ENCODE data around the gene SMYD3. TPM values are rescaled to one million over a fixed set of nuclear protein-coding genes. Genes with fewer than 3 reads are reported as not detected.

SMYD3 gene
- total RNA-seq, 1 donor from 2014 or later = 31.9 TPM

DNA sequence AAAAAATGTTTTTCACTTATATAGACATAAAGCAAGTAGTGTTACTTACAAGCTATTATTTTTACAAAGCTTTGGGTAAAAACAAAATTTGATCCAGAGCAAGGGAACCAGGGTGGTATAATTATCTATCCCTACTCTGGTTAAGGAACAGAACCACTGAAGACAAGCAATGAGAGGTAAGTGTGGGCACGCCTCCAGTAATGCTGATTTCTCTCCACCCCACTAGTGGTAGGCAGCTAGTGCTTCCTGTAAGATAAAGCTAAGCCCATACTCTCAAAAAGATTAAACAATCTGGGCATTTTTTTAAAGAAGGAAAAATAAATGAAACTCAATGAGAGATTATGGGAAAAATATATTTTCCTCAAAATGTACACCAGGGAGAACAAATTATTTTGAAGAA lies 36.9 kb upstream of the SMYD3 start:
- H3K4me1 Mint-ChIP-seq (ENCODE audit: low read depth) = no peaks in the 10 kb centered on the region
- H3K27me3 Mint-ChIP-seq = no peaks in the 10 kb centered on the region
- peaks cover 11% of the 10 kb centered on the region for H3K36me3 Mint-ChIP-seq (ENCODE audit: insufficient read depth)
- TF ChIP-seq, protein P1, sequence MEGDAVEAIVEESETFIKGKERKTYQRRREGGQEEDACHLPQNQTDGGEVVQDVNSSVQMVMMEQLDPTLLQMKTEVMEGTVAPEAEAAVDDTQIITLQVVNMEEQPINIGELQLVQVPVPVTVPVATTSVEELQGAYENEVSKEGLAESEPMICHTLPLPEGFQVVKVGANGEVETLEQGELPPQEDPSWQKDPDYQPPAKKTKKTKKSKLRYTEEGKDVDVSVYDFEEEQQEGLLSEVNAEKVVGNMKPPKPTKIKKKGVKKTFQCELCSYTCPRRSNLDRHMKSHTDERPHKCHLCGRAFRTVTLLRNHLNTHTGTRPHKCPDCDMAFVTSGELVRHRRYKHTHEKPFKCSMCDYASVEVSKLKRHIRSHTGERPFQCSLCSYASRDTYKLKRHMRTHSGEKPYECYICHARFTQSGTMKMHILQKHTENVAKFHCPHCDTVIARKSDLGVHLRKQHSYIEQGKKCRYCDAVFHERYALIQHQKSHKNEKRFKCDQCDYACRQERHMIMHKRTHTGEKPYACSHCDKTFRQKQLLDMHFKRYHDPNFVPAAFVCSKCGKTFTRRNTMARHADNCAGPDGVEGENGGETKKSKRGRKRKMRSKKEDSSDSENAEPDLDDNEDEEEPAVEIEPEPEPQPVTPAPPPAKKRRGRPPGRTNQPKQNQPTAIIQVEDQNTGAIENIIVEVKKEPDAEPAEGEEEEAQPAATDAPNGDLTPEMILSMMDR (IDR thresholded peaks at IDR 0.05; ENCODE audit: unreplicated experiment) = no peak
- H3K27ac Mint-ChIP-seq = no peak overlapping the region
- DNase-seq (ENCODE audit: low spot score, unreplicated experiment) = no peak
- no peaks in the 10 kb centered on the region for H3K9me3 Mint-ChIP-seq (ENCODE audit: low read depth)
- H3K4me3 Mint-ChIP-seq (ENCODE audit: low read depth) = no peak overlapping the region

DNA sequence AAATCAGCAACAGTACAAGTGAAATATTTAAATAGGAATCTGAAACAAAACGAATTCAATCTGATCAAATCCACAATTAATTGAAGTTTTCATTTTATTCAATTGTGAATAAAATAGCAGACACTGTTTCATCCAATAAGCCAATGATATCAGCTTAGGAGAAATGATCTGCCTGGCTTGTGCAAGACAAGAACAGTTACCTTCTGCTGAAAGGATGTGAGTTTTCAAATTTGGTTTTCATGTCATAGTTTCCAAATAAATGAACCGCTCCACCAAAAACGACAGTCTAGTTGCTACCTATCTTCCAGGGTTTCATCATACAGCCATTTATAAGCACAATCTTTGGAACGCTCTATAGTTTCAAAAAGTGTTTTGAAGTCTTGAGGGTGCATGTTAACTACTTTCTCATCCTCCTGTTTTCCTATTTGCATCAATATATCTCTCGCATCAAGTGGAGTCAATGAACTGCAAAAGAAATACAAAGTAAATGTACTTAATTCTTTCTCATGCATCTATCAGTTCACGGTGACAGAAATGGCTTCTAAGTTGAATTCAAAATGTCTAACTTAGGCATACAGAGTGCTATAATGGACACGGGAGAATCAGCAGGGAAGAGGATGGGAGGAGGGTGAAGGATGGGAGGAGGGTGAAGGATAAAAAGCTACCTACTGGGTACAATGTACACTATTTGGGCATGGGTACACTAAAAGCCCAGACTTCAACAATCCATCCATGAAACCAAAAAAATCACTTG lies 33.8 kb upstream of the SMYD3 start:
- Mint-ChIP-seq H3K27ac (no peak overlapping the region), H3K4me1 (ENCODE audit: low read depth) (peaks cover 4% of the 10 kb centered on the region)

DNA sequence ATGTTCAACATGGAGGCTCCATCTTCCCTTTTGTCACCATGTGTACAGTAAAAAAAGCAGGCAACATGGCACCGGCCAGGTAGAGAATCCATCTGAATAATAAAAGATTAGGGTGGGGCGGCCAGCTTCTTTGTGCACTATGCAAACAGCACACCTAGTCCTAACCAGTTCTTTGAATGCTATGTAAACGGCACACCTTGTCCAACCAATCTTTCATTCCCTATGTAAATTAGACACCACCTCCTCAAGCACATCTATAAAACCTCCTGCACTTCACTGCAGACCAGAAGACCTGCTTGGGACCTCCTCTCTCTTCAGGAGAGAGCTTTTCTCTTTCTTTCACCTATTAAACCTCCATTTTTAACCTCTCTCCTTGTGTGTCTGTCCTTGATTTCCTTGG lies 30.8 kb upstream of the SMYD3 start:
- H3K27ac Mint-ChIP-seq = no peak overlapping the region
- no peak overlapping the region for H3K4me3 Mint-ChIP-seq (ENCODE audit: low read depth)
- DNase-seq (ENCODE audit: low spot score, unreplicated experiment) = no peak
- peaks cover 10% of the 10 kb centered on the region for H3K36me3 Mint-ChIP-seq (ENCODE audit: insufficient read depth)
- no peaks in the 10 kb centered on the region for H3K27me3 Mint-ChIP-seq
- TF ChIP-seq, protein P1 (IDR thresholded peaks at IDR 0.05; ENCODE audit: unreplicated experiment) = no peak
- no peaks in the 10 kb centered on the region for H3K9me3 Mint-ChIP-seq (ENCODE audit: low read depth)
- peaks cover 4% of the 10 kb centered on the region for H3K4me1 Mint-ChIP-seq (ENCODE audit: low read depth)

More for the DNA sequence above, 33.8 kb upstream of the SMYD3 start:
- no peaks in the 10 kb centered on the region for H3K27me3 Mint-ChIP-seq
- H3K4me3 Mint-ChIP-seq (ENCODE audit: low read depth) = no peak overlapping the region
- no peak for DNase-seq (ENCODE audit: low spot score, unreplicated experiment)
- peaks cover 15% of the 10 kb centered on the region for H3K36me3 Mint-ChIP-seq (ENCODE audit: insufficient read depth)
- TF ChIP-seq, protein P1 (IDR thresholded peaks at IDR 0.05; ENCODE audit: unreplicated experiment) = no peak
- H3K9me3 Mint-ChIP-seq (ENCODE audit: low read depth) = no peaks in the 10 kb centered on the region

DNA sequence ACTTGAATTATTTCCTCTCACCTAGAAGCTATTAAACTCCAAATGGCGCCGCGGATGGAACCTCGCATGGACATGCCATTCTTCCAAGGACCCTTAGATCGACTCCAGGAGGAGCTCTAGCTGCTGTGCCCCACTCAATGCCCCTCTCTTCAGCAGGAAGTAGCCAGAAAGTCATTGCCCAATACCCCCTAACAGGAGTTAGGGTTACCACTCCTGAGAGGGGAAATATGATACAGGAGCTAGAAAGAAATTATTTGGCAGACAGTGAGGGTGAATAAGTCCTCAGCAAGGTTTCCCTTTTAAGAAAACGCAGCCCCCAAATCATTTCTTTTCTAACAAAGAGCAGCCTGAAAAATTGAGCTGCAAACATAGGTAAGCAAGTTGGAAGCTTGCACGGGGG lies 30.4 kb upstream of the SMYD3 start:
- Mint-ChIP-seq H3K27ac (no peak overlapping the region), H3K4me1 (ENCODE audit: low read depth) (peaks cover 4% of the 10 kb centered on the region), H3K36me3 (ENCODE audit: insufficient read depth) (peaks cover 10% of the 10 kb centered on the region), H3K9me3 (ENCODE audit: low read depth) (no peaks in the 10 kb centered on the region), H3K27me3 (peaks cover under 1% of the 10 kb centered on the region), H3K4me3 (ENCODE audit: low read depth) (no peak overlapping the region)
- DNase-seq (ENCODE audit: low spot score, unreplicated experiment) = no peak
- TF ChIP-seq, protein P1 (IDR thresholded peaks at IDR 0.05; ENCODE audit: unreplicated experiment) = no peak

DNA sequence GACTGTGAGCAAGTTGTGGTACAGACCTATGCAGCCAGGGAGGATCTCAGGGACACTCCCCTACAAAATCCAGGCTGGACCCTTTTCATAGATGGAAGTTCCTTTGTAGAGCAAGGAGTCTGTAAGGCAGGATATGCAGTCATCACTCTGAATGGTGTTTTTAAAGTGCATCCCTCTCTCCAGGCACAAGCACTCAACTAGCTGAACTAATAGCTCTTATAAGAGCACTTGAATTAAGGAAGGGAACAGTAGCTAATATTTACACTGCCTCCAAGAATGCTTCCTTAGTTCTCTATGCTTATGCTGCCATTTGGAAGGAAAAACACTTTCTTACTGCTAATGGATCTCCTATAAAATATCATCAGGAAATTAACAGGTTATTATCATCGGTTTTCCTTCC lies 27.0 kb upstream of the SMYD3 start:
- Mint-ChIP-seq H3K9me3 (ENCODE audit: low read depth) (peaks cover 12% of the 10 kb centered on the region), H3K27ac (no peak overlapping the region), H3K4me3 (ENCODE audit: low read depth) (no peak overlapping the region), H3K36me3 (ENCODE audit: insufficient read depth) (peaks cover 5% of the 10 kb centered on the region), H3K4me1 (ENCODE audit: low read depth) (peaks cover 4% of the 10 kb centered on the region), H3K27me3 (peaks cover 2% of the 10 kb centered on the region)
- DNase-seq (ENCODE audit: low spot score, unreplicated experiment) = no peak
- TF ChIP-seq, protein P1 (IDR thresholded peaks at IDR 0.05; ENCODE audit: unreplicated experiment) = no peak

All from progenitor cell of endocrine pancreas (in vitro differentiated cells).